ENCODE measurements around the gene TBC1D3L. TPM values are rescaled to one million over a fixed set of nuclear protein-coding genes. Genes with fewer than 3 reads are reported as not detected.
"Not testable (repeated sequence)": the region's sequence is repeated elsewhere in the genome, so short reads cannot be mapped to it uniquely, and the experiment has no call there.

The TBC1D3L gene
- total RNA-seq (10 to 100 TPM; 26.9 to 27.7 TPM), polyA plus RNA-seq (ENCODE audit: insufficient read depth, low read depth, low replicate concordance) (25.4 TPM)
- long read RNA-seq, donor 1, partial matches to known transcripts = 5 of 5 reads
- long read RNA-seq, donor 1, other reads (novel, unspliced or antisense) = 0 of 5 reads
- long read RNA-seq, donor 2 = 0 reads

GRCh38 chr17:37988960-37989359 is at the start of gene TBC1D3L:
Gene TBC1D3L (minus strand): TSS chr17:37989060. CDS start chr17:37987520, 1,540 bp downstream.
- WGBS, 2 donors = no CpG with 5 or more reads among the region's 11 CpGs
- H3K4me3 ChIP-seq; H3K27ac ChIP-seq; H3K36me3 ChIP-seq (ENCODE audit: low read depth, missing control alignments); intact Hi-C loops (cut with DNase I; ENCODE audit: low total_unique reads); DNase-seq; H3K27me3 ChIP-seq; H3K4me1 ChIP-seq; H3K9me3 ChIP-seq: not testable (repeated sequence)

GRCh38 chr17:38003676-38004075 is 14.8 kb upstream of the TBC1D3L start, which contains the start of gene TBC1D3D:
Gene TBC1D3D (plus strand): TSS chr17:38003976. CDS start chr17:38005561, 1,585 bp downstream.
- H3K4me1 ChIP-seq; H3K9me3 ChIP-seq; intact Hi-C loops (cut with DNase I; ENCODE audit: low total_unique reads); H3K27me3 ChIP-seq; H3K36me3 ChIP-seq (ENCODE audit: low read depth, missing control alignments); H3K4me3 ChIP-seq; H3K27ac ChIP-seq; DNase-seq: not testable (repeated sequence)
- whole genome bisulfite sequencing, 2 donors = no CpG with 5 or more reads among the region's 11 CpGs

Small RNA genes within 50 kb of the gene (small RNA-seq; reads per million reads assigned to genes)
- 0 reads per million in 2 donors for gene RF00001

Other genes with a start within 250 kb of the TBC1D3L start
- 1 to 10 TPM; 2.9 to 3.2 TPM for gene HNF1B, start 244.0 kb downstream of the TBC1D3L start, total RNA-seq
- gene HNF1B, start 244.0 kb downstream of the TBC1D3L start, polyA plus RNA-seq (ENCODE audit: insufficient read depth, low read depth, low replicate concordance) = 6.3 TPM
- 1 to 10 TPM in 1 of 2 donors, not detected in 1; 2.0 TPM for gene TBC1D3K, start 64.6 kb downstream of the TBC1D3L start, total RNA-seq
- gene TBC1D3K, start 64.6 kb downstream of the TBC1D3L start, polyA plus RNA-seq (ENCODE audit: insufficient read depth, low read depth, low replicate concordance) = 1.4 TPM
- gene TBC1D3D, start 14.9 kb upstream of the TBC1D3L start, total RNA-seq = not detected
- 2.5 TPM for gene TBC1D3D, start 14.9 kb upstream of the TBC1D3L start, polyA plus RNA-seq (ENCODE audit: insufficient read depth, low read depth, low replicate concordance)
- gene TBC1D3C, start 79.6 kb upstream of the TBC1D3L start, total RNA-seq = 1 to 10 TPM in 1 of 2 donors, not detected in 1; 1.3 TPM
- gene TBC1D3C, start 79.6 kb upstream of the TBC1D3L start, polyA plus RNA-seq (ENCODE audit: insufficient read depth, low read depth, low replicate concordance) = 9.0 TPM
- gene TBC1D3E, start 138.9 kb upstream of the TBC1D3L start, total RNA-seq = 1 to 10 TPM in 1 of 2 donors, not detected in 1; 2.4 TPM
- gene TBC1D3E, start 138.9 kb upstream of the TBC1D3L start, polyA plus RNA-seq (ENCODE audit: insufficient read depth, low read depth, low replicate concordance) = 6.0 TPM
- gene TBC1D3, start 203.5 kb upstream of the TBC1D3L start, total RNA-seq = not detected
- not detected for gene TBC1D3, start 203.5 kb upstream of the TBC1D3L start, polyA plus RNA-seq (ENCODE audit: insufficient read depth, low read depth, low replicate concordance)